Measurements from ENCODE around the gene MYOCOS.

- TF ChIP-seq CTCF (conservative IDR thresholded peaks at IDR 0.05) (no peak), ZFX (IDR thresholded peaks at IDR 0.05) (no peak)
These were observed 1.7 kb downstream of the MYOCOS start for GRCh38 chr1:171623651-171624331.

All from C4-2B (cell line).